Brain pericyte (primary cell): ENCODE results near the gene FBXO2.
"Not testable (repeated sequence)": the region's sequence is repeated elsewhere in the genome, so short reads cannot be mapped to it uniquely, and the experiment has no call there.

Experiments
- DNase-seq: peaks from one replicate; pipeline ENCODE4 v3.0.0-alpha.2; 2012; ENCODE audit warnings: low read depth, low spot score

The FBXO2 gene

DNA sequence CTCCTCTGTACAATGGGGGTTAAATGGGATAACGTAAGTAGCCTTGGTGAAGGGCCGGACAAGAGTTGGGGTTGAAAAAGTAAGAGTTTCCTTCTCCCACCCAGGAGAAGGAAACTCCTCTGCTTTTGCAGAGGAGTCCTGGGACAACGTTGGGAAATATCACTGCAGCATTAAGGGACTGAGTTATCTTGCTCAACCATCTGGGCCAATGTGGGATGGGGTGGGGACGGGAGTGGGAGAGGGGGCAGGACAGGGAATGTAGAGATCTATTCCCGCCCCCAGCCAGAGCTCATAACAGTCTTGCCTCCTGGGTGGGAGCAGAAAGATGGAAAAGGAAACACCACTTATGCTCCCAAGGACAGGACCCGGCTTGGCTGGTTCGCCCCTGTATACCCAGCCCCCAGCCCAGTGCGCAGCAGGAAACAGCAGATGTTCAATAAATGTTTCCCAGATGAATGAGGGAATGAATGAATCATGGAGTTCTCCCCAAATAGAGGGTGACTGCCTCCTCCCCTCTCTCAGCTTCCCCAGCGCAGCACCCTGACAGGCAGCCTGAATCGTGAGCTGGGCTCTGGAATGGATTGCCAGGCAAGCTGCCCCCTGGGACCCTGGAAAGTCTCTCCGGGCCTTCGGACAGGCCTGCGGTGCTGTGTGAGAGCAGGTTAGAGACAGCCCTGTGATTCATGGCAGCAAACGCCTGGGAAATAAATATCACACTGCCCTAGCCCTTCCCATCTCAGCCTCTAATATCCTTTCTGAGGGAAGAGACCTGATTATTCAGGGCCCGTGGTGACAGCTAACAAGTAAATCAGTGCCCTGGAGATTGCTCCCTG lies 24.8 kb downstream of the FBXO2 start:
- DNase-seq, result no peak

DNA sequence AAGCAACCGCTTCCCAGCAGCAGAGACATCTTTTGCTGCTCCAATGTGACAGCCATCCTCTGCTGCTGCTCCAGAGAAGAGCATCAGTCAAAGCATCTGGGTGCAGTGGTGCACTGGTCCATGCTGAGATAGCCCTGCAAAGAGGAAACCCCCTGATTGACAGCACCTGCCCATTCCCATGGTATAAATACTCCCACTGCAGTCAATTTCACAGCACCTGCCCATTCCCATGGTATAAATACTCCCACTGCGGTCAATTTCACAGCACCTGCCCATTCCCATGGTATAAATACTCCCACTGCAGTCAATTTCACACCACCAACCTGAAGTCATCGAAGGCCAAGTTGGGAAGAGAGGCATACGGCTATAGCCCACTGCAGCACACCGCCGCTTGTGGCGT lies 25.5 kb downstream of the FBXO2 start:
- DNase-seq, result no peak

DNA sequence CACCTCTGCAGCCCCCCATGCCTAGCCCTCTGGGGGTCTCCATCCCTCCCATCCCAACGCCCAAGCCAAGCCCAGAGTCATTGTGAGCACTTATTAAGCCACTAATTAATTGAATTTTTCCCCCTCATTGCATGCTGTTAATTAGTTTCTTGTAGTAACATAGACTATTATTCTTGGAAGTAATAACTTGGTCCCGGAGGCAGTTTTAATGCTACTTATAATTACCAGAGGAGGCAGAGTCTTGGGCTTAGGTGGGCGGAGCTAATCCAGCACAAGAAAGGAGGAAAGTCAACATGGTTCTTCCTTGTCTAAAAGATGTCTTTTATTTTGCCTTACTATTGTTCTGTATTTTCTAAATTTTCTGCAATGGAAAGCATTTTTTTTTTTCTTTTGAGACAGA lies 27.7 kb downstream of the FBXO2 start:
- no peak for DNase-seq

DNA sequence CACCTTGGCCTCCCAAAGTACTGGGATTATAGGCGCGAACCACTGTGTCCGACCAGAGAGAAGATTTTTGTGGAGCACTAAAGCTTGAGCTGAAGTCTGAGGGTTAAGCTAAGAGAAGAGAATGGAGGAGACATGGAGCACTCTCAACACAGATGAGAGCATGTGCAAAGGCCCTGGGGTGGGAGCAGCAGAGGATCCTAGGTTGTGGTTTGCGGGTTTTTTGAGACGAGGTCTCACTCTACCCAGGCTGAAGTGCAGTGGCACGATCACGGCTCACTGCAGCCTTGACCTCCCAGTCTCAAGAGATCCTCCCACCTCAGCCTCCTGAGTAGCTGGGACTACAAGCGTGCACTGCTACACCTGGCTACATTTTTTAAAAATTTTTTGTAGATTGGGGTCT lies 30.5 kb downstream of the FBXO2 start:
- DNase-seq, result no peak

DNA sequence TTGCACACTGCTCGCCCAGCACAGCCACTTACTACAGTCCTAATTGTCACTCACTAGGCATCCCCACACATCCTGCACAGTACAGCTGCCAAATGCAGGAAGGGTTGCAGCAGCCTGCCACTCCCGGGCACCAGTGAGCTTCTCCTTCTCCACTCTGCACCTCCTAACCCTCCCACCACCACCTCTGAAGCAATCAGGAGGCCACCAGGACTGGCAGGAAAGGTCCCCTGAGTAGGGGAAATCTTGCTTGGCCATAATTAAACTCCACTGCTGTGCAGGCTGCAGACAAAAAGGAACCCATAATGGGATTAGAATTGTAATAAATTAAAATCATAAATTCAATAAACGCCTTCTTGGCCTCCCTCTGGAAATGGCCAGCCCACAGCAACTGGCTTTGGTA lies 31.8 kb downstream of the FBXO2 start:
- no peak for DNase-seq

DNA sequence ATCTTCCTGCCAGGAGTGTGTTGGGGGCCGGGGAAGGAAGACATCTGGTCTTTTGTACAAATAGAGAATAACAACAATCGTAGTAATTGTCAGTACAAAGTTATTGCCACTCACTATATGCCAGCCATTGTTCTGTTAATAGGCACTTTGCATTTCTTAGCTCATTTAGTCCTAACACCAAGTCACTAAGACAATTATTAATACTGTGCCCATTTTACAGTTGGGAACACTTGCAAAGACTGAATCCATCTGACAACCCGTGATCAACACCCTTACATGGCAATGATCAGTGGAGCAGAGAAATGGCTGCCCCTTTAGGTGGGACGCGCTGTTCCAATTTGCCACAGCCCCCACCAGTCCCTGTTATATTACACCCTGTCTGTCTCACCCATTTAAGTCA lies 33.3 kb downstream of the FBXO2 start:
- DNase-seq, result no peak

DNA sequence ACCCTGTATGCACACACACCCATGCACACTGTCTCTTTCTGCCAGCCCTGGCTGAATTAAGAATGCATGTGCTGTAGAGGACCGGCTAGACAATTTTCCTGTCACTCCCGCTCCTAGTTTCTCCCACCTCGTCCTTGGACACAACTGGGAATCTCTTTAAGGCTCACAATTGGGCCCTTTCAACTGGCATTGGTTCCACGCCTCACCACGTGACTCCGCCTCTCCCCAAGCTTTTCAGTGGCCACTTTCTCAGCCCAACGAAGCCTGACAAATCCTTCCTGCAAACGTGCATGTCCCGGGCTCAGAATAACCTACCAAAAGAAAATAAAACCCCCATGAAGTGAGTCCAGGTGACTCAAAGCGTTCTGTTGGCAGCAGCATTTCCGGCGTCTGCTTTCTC lies 33.8 kb downstream of the FBXO2 start:
- DNase-seq, result no peak

DNA sequence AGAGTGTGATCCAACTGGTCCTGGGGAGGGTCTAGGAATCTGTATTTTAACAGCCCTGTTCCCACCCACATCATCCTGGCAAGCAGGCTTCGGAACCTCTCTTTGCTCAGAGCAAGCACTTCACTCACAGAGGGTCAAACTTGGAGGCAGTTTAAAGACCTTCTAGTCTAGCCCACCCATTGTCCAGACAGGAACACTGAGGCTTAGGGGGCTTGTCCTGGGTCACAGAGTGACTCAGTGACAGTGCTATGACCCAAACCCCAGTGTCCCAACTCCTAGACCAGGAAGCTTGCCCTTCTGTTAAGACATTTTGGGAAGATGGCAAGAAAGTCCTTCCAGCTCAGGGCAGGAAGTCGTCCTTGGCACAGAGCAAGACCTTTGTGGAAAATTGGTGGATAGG lies 36.5 kb downstream of the FBXO2 start:
- no peak for DNase-seq

DNA sequence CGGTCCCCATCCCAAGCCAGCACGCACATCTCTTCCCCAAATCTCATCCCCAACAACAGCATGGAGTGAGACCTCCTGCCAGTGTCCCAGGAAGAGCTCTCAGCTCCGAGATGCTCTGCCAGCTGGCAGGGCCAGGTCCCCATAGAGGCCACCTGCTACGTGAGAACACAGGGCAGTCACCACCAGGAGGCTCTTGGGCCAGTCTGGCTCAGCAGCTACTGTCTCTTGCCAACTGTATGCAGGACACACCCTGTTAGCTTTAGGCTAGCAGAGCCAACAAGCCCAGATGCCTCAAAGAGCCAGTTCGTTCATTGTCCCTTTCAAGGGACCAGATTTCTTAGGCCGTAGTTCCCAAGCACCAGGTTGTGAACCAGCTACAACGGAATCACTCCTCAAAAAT lies 36.9 kb downstream of the FBXO2 start:
- DNase-seq, result no peak

DNA sequence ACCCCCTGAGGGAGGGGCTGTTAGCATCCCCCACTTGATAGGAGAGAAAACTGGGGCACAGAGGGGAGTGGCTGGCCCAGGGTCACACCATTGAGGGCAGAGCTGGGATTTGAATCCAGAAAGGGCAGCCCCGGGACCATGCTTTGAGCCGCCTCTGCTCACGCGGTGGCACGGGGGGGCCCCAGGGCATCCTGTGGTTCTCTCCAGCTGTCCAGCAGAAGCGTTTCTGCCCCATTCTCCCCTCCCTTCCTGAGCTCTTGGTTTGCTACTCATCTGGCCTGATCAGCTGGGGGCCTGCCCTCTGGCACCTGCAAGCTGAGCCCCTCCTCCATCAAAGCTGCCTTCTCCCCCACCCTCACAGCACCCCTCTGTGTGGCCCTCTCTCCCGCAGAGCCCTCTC lies 37.5 kb downstream of the FBXO2 start:
- DNase-seq, result no peak

DNA sequence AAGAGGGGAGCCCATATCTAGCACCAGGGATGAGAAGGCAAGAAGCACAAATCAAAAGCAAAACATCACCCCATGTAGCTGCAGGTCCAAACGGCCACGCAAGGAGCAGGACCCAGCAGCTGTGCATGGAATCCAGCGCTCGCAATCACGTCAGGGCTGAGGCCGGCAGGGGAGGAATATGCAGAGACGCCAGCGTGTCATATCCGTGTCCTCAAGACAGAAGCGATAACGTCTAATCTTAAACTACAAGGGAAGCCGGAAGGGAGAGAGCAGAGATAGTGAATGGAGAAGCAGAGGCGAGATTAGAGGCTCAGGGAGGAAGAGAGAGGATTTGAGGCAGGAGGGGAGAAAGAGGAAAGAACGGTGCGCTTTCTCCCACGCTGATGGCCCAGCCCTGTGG lies 39.1 kb downstream of the FBXO2 start:
- DNase-seq, result no peak

DNA sequence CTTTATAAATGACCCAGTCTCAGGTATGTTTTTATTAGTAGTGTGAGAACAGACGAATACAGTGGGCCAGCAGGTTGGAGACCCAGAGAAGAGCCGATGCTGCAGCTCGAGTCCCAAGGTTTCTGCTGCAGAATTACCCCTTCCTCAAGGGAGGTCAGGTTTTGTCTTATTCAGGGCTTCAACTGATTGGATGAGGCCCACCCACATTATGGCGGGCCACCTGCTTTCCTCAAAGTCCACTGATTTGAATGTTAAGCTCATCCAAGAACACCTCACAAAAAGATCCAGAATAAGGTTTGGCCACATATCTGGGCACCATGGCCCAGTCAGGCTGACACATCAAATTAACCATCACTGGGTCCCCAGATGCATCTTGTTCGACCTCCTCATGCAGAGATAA lies 40.9 kb downstream of the FBXO2 start:
- DNase-seq, result no peak

DNA sequence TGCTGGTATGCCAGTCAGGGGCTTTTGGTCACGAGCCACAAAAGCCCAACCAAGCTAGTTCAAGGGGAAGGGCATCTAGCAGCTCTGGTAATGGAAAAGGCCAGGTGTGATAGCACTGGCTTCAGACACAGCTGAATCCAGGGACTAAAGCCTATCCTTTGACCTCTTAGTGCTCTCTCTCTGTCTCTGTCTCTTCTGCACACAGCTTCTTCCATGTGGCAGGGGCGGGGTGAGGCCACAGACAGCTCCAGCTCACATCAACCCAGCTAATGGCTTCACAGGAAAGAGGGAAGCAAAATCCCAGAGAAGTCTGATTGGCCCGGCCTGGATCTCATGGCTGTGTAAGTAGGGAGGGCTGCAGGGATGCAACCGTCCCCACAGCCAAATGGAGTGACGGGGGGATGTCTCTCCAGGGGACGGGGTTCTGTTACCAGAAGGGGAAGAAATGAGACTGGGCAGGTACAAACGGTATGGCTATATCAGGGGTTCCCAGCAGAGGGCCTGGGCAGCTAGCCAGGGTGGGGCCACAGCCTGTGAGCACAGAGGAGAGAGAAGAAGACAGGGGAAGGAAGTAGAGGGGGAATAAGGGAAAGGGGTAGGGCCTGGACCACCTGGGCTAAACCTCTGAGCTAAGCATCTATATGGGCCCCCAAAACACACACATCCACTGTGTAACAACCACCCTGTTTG lies 42.4 kb downstream of the FBXO2 start:
- no peak for DNase-seq

DNA sequence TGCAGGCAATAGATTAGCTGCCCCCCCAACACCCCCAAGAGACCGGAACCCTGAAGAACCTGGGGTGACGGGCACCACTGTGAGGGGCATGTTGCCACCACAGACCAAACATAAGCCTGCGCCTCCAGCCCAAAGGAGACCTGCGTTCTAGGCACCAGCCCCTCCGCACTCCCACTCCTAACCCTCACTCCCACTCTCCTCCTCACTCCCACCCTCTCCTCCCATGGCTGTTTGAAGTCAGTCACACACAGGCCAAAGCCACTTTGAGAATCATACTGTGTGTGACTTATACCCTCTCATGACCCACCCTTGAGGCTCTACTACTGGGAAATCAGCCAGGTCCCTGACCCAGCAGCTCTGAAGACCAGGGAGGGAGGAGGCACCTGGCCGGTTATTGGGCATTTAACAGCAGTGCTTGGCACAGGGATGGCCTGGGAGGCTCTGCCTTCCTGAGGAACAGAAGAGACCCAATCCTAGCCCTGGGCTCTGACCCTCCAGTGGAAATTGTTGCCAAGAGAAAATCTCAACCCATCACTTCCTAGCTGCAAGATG lies 43.5 kb downstream of the FBXO2 start:
- no peak for DNase-seq

DNA sequence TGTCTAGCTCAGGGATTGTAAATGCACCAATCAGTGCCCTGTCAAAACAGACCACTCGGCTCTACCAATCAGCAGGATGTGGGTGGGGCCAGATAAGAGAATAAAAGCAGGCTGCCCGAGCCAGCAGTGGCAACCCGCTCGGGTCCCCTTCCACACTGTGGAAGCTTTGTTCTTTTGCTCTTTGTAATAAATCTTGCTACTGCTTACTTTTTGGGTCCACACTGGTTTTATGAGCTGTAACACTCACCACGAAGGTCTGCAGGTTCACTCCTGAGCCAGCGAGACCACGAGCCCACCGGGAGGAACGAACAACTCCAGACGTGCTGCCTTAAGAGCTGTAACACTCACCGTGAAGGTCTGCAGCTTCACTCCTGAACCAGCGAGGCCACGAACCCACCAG lies 44.9 kb downstream of the FBXO2 start:
- not testable (repeated sequence) for DNase-seq

DNA sequence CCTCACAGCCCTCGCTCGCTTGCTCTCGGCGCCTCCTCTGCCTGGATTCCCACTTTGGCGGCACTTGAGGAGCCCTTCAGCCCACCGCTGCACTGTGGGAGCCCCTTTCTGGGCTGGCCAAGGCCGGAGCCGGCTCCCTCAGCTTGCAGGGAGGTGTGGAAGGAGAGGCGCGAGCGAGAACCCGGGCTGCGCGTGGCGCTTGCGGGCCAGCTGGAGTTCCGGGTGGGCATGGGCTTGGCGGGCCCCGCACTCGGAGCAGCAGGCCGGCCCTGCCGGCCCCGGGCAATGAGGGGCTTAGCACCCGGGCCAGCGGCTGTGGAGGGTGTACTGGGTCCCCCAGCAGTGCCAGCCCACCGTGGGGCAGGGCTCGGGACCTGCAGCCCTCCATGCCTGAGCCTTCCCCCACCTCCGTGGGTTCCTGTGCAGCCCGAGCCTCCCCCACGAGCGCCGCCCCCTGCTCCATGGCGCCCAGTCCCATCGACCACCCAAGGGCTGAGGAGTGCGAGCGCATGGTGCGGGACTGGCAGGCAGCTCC lies 45.6 kb downstream of the FBXO2 start:
- not testable (repeated sequence) for DNase-seq

DNA sequence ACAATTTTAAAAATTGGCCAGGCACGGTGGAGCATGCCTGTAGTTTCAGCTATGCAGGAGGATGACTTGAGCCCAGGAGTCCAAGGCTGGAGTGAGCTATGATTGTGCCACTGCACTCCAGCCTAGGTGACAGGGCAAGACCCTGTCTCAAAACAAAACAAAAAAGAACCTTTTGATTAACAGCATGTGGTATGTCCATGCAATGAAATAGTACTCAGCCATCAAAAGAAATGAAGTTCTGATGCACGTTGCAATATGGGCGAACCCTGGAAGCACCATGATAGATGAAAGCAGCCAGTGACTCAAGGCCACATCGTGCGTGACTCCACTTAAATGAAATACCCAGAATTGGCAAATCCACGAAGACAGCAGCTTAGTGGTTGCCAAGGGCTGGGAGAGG lies 47.5 kb downstream of the FBXO2 start:
- DNase-seq, result no peak

DNA sequence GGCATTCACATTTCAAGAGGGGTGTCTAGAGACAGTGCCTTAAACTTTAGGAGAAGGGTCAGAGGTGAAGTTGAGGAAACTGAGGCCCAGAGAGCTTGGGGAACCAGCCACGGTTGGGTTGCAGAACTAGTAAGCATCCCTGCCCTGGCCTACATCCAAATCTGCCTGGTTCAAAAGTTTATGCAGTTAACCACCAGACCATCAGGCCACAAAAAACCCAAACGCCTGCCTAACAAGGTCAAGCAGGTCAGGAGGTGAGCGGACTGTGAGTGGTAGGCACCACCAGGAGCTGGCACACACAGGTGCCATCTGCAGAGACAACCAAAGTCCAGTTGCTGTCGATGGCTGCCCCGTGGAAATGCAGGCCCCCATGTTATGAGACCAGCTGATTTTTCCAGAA lies 51.2 kb downstream of the FBXO2 start:
- no peak for DNase-seq

DNA sequence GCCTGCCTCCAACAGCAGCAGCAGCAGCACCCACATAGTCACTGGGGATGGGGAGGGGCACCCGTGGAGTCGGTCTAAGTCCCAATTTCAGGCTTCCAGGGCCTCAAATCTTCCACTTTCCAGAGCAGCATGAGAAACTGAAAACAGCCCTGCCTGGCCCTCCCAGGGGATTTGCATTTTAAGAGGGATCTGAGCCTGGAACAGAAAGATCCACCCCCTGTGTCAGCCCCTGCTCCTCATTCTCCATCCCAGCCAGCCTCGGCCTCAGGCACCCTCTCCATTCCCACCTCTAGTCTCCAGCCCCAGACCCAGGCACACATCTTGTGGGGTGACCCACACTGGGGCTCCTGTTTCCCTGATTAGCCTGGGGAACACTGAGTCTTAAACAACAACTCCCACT lies 51.8 kb downstream of the FBXO2 start:
- DNase-seq, result no peak

DNA sequence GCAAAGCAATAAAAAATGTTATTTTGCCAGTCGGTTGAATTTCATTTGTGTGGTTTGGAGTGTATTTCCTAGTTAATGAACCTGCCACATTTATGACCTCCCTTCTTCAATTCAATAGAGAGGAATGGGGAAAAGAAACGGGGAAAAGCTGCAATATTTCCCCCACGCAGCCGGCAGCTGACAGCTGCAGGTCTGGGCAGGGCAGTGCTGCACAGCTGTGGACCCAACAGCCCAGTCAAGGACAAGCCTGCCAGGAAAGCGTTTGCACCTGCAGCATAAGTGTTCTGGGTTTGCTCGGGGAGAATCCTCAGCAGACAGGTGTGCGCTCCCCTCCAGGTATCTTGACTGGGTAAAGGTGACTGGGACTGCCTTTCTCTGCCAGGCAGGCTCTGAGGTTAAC lies 53.4 kb downstream of the FBXO2 start:
- no peak for DNase-seq

DNA sequence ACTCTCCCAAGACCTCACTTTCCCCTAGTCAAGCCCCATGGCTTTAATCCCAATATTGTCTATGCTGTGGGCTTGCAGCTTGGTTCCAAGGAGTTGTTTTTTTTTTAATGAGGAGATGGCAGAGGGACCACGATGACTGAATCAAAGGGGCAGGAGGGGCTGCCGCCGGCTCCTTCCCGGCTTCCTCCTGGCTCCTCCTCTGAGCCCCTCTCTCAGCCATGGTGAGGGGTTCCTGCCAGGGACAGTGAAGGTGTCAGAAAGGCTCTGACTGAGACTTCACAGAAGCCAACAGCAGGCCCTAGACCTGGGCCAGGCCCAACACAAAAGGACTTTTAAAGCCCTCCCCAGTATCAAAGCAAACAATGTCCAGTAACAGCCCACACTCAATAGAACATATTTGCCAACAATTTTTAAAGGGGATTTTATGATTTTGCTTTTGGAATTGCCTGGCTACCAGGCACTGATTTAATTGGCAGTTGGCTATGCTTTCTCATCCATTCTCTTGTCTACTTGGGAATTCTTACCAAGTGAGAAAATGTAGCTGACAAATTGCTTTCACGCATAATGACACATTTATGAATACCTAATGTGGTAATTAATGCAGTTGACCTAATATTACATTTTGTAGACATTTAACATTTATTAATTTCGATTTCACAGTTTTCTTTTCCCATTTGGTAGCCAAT lies 54.2 kb downstream of the FBXO2 start:
- DNase-seq, result no peak

DNA sequence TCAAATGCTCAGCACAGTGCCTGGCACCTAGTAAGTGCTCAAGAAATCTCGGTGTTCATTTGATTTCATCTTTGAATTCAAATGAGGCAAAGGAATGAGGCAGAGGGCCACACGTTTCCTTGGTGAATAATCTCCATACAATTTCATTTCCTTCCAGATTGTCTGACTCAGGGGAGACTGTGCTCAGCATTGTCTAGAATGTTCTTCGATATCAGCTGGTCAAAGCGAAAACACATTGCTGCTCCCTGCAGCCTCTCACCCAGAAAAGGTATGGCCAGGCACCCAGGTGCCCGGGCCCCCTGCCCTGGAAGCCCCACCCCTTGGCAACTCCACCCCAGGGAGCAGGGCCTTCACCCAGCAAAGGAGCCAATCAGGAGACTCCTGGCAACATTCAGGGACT lies 55.8 kb downstream of the FBXO2 start:
- no peak for DNase-seq
